NCI-H460 (cell line): ENCODE measurements around the gene ATP2C1. TPM values are rescaled to one million over a fixed set of nuclear protein-coding genes. Genes with fewer than 3 reads are reported as not detected.

ENCODE experiments used
- DNase-seq: peaks from one replicate; pipeline ENCODE4 v3.0.0-alpha.2; 2016; ENCODE audit warnings: low read depth; ENCODE audit errors: extremely low read depth
- total RNA-seq: library from RNA; depleted of rRNA; stranded (reverse); fragments of >200 nt; shearing (Covaris generic); gene quantifications from 2 replicates; pipeline ENCODE4 v1.2.3, GENCODE V29; 2014

Gene ATP2C1
- total RNA-seq, 1 experiment from 2014 or later, result 40.9 TPM

DNA sequence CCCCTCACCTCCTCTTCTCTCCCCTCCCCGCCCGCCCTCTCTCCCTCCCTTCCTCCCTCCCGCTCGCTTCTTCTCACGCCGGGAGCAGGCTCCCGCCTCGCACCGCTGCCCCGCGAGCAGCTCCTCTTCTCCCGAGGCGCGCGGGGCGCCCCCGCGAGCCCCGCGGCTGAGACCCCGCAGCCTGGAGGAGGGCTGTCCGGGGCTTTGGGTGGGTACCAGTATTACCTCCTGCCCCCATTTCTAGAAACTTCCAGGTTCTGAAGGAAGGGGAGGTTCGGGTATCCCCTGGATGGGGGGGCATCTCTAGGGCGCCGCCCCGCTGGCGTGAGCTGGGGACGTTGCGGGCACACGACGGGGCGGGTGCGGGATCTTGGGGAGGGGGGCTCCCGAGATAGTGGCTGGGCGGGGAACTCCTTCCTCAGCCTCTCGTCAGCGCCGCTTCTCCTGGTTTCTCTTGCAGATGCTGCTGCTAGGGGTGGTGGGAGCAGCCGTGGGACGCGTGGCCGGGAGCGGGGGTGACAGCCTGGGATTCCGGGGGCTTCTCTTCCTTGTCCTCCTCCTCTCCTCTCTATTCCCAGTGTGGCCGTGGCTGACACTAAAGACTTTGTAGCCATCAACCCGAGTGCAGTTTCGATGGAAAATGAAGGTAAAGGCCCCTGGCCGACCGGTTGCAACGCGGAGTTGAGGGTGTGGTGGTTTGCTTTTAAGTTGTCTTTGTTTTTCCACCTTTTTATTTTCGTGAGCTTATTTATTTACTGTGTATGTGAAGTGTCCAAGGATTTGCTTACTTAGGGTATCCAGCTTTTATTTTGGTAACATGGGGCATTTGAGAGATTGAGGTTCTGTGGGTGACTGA, 474 bp downstream of the ATP2C1 start:
- DNase-seq, result no peak

DNA sequence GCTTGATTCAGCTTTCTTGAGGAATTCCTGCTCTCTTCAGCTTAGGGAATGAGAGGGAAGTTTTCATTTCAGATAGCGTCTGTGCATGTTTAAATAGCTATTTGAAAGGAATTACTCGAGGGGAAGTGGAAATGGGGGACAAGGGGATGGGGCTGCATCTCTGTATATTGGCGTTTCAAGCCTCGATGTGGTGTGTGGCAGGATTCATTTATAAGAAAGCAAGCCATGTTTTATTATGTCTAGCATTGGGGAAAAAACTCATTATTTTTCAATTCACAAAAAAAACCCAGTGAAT, 1.0 kb downstream of the ATP2C1 start:
- no peak for DNase-seq

DNA sequence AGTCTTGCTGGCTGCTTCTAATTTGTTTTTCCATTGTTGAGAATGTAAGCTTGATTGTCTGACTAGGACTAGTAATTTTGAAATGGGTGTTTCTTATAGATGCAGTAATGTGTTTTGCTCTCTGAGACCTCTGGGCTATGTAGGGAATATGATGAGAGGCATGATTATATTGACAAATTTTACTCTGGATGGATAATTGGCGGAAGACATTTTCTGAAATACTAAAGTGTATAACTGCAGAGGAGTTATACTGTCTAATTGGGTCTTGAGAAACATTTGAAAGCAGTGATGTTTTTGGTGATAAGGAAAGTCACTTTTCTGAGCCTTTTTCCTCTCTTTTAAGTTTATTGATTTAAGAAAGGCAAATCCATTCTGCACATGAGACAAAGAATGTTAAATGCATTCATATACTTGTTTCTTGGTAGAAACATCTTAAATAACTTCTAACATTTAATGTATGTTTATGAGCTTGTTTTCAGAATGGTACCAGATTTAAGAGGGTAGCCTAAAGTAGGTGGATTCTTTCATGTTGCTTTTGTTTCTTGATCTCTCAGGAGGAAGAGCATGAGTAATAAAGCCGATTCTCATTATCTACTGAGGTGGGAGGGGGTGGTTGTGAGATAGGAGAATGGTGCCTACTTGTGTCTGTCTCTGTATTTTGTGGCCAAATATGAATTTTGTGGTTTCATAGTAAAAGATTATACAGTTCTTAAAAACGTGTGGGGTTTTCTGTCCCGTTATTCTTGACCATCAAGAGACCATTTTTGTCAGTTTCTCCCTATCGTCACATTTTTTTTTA, 2.0 kb downstream of the ATP2C1 start:
- DNase-seq, result no peak

DNA sequence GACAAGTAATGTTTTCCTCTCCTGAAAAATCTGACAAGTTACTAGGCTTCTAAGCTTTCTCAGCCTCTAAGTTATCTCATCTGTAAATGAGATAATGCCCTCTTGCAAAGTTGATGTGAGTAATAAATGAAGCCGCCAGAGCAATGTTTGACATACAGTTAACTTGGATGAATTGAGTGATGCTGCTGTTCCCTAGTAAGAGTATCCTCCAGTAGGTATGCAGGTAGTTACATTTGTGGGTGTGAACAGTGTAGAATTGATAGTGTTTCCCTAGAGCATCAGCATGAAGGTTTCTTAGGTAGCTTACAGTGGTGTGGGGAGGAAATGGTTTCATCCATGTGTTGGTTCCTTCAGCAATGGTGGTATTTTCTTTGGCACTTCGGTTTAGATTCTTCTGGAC, 3.4 kb downstream of the ATP2C1 start:
- no peak for DNase-seq

DNA sequence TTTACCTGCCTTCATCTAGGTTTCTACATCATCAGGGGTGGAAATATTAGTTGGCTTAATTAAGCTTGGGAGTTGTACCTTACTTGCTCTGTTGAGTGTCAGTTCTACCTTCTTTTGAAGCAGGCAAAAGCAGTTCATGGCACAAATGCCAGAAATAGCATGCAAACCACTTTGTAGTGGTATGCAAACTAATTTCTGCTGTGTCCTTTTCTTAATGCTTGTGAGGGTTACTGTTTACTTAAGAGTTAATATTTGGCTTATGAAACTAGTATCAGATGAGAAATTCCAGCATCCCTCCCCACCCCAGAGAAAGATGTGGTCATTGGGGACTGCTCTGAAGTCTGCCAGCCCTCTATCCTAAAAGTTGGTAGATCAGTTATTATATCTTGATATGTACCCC, 7.1 kb downstream of the ATP2C1 start:
- DNase-seq, result no peak

DNA sequence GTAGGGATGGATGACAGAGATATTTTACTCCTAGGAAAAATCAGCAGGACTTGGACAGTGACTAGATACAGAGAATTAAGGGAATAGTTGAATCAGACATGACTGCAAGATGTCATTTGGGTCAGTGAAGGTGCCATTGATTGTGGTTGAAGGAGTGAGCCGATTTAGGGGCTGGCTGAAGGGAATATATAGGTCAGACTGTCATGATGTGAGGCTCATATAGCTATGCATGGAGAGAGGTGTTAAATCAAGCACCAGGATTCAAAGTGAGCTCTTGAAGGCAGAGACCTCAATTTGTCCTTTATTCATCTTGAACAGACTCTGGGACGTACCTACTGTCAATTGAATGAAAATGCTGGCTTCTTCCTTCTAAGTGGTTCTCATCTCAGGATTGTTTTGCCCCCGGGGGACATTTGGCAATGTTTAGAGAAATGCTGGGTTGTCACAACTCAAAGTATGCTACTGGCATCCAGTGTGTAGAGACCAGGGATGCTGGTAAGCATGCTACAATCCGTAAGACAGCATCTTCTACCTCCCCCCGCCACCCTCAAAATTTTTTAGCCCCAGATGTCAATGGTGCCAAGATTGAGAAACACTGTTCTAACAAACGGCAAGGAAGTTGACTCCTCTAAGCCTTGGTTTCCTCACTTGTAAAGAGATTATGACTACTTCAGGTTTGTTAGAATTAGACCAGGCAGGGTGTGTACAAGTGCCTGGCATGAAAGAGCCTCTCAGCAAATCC, 7.8 kb downstream of the ATP2C1 start:
- DNase-seq, result no peak

DNA sequence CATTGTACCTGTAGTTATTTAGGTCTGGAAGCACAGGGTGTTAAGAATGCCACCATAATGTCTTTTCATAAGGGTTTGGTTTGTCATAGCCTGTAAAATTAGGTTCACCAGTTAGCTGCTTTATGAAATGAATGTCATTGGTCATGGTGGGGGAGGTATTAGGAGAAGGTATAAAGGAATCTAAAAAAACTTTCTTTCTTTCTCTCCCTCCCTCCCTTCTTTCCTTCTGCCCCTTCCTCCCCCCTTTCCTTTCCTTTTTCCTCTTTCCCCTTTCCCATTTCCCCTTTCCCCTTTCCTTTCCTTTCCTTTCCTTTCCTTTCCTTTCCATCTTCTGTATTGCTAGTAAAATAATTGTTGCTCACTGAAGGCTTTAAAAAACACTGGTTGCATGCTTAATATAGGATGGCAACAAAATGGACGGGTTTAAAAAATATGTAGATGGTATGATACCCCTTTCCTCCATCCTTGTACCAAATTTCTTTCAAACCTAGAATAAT, 9.6 kb downstream of the ATP2C1 start:
- no peak for DNase-seq

DNA sequence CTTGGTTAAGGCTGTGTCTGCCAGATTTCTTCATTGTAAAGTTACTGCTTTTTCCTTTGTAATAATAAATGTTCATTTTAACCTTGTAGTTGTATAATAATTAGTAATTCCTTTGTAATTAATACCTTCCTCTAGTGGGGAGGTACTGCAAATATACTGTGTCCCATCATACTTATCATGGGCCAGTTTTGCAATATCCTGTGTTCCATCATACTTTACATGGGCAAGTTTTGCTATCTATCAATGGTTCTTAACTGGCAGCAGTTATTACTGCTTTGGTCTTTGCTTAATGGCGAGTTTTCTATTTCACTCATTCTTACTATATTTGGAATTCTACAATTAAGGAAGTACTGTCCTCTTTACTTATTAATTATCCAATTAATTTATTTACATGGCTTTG, 10.6 kb downstream of the ATP2C1 start:
- DNase-seq, result no peak

DNA sequence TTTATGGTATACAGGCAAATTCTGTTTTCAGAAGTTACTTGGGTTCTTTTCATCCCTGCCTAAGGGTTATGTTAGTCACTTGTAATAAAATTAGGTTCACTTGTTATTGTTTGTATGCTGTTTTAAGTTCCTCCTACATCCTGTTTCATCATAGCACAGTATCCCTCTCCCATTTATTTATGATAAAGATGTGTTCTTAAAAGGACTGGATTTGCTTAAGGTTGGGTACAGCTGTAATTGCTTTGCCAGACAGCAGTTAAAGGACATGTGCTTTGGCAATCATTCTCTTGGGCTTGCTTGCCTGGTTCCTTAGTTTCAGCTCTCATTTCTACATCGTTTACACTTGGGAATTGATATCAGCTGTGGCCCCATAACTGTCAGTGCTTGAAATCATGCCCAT, 11.7 kb downstream of the ATP2C1 start:
- no peak for DNase-seq

DNA sequence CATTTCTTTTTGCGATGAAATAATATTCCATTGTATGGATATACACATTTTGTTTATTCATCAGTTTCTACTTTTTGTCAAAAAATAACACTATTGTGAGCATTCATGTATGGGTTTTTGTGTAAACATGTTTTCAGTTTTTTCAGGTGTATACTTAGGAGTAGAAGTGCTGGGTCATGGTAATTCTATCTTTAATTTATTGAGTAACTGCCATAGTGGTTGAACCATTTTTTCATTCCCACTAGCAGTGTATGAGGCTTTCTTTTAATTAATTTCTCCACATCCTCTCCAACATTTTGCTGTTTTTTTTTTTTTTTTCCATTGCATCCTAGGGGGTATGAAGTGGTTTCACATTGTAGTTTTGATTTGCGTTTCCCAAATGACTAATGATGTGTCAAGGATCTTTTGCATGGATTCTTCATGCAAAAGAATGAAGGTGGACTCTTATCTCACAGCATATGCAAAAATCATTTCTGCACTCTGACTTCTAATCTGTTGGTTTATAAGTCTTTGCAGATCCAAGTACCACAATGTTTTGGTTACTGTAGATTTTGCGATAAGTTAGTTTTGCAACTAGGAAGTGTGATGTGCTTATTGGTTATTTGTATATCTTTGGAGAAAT, 12.6 kb downstream of the ATP2C1 start:
- no peak for DNase-seq

DNA sequence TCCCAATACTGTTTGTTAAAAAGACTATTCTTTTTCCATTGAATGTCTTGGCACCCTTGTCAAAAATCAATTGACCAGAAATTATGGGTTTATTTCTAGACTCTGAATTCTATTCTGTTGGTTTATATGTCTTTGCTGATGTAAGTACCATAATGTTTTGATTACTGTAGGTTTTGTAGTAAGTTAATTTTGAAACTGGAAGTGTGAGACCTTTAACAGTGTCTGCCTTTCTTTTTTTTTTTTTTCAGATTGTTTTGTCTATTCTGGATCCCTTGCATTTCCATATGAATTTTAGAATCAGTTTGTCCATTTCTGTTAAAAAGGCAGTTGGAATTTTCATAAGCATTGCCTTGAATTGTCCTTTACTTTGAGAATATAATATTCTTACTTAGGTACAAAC, 13.6 kb downstream of the ATP2C1 start:
- no peak for DNase-seq

DNA sequence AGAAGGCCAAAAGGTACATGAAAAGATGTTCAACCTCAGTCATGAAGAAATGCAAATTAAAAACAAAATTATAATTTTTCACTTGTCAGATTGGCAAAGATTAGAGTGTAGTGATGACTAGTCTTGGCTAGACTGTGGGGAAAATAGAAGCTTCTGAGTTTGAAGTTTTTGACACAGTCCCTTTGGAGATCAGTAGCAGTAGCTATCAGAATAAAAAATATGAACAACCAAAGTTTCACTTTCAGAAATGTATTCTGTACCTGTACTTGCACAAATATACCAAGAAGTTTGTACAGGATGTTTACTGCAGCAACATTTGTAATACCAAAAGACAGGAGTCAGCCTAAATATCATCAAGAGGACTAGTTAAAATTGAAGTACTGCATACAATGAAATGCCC, 14.1 kb downstream of the ATP2C1 start:
- no peak for DNase-seq

DNA sequence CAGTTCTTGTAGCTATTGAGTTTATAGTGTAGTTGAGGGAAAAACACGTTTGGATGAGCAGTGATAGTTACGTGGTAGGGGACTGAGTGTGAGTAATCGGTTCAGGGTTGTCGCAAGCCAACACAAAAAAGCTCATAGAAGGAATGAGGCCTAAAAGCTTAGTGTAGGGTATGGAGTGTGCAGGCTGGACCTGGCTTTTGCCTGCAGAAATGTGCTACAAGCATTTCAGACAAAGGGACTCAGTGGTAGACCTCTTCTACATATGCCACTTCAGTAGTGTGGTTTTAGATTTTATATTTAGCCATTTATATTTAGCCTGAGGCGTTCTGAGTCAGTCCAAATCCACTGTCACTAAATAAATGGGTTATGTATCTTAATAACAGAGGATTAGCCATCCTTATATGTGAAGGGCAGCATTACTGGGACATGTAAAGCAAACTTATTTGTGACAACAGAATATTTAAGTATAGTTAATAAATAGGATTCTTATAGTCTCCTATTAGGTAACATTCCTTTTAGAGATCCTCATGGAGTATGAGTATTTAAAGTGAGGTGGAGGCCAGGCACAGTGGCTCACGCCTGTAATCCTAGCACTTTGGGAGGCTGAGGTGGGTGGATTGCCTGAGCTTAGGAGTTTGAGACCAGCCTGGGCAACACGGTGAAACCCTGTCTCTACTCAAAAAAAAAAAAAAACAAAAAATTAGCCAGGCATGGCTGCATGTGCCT, 21.8 kb downstream of the ATP2C1 start:
- DNase-seq, result no peak

DNA sequence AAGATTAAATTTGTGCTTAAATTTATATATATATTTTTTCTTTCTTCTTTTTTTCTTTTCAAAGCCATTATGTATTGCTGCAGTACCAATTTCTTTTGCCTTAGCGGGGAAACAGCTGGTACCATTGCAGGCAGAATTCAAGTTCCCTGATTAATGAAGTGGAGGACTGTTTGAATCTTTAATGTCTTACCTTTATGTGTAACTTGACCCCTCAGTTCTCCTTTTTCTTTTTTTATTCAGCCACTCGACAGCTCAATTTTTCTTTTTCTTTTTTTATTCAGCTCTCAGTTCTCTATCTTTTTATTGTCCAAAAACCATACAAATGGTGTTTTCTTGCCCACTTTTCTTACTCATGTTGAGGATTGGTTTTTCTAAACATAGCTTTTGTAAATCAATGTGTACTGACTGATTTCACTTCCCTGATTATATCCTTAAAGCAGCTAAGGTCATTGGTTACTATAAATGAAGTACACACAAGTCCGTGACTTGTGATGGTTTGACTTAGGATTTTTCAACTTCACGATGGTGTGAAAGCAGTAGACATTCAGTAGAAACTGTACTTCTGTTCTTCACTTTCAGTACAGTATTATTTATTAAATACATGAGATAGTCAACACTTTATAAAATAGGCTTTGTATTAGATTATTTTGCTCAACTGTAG, 22.8 kb downstream of the ATP2C1 start:
- no peak for DNase-seq

DNA sequence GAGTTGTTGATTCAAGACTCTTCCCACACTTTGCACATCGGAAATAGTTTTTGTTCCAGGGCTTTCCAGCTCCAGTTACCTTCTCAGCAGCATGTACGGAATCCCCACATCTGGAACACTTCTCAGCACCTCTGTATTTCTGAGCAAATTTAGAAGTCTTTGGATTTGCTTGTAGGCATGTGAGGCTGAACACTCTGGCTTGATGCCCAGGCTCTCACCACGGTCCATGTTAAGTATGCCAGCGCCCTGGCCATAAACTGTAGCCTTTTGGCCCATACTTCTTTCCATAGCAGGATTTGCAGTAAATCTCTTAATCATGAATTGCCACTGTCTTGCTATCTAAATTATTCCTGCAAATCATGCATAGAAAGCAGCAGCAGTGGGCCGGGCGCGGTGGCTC, 24.4 kb downstream of the ATP2C1 start:
- no peak for DNase-seq

DNA sequence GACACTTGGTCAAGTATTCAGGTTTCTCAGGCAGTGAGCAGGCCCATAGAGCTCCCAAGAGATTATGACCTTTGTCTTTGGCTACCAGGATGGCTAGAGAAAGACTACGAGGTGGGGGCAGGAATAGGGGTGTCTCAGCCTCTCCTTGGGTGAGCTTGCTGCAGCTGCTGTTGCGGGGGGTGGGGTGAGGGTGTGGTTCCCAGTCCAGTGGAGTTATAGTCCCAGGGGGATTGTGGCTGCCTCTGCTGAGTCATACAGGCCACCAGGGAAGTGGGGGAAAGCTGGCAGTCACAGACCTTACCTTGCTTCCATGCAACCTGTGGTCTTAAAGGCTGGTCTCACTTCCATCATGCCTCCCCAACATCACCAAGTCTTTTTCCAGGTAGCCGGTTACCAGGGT, 31.7 kb downstream of the ATP2C1 start:
- peak; percentile 33 for DNase-seq

DNA sequence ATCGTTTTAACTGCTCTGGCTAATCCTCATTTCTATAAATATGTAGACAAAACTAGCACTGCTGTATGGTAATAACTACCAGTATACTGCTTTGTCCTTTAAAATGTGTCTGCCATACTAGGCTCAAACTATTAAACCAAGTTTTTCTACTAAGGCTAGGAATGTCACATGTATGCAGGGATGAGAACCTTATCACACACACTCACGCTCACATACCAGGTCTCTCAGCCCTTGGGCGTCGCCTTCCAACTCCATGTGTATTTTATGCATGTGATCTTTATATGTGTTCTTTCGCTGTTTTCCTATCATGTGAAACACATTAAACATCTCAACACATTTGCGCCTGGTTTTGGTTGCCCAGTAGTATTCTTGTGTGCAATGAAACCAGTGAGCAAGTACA, 32.6 kb downstream of the ATP2C1 start:
- DNase-seq, result no peak

DNA sequence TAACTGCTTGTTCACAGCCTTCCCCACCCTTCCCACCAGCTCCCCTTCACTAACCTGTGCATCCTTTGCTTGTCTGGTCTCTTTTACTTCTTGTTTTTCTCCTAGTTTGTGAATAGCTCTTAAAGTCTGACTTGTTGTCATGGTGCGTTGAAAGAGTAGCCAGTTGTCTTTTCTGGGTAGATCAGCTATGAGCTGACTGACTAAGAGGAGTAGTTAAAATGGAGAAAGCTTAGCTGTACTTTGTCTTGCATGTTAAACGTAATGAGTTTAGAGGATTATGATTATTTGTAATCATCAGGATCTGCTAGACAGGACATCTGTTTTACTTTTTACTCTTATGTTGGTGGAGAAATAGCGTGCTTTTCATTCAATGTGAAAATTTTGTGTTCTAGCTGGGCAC, 35.9 kb downstream of the ATP2C1 start:
- DNase-seq, result no peak

DNA sequence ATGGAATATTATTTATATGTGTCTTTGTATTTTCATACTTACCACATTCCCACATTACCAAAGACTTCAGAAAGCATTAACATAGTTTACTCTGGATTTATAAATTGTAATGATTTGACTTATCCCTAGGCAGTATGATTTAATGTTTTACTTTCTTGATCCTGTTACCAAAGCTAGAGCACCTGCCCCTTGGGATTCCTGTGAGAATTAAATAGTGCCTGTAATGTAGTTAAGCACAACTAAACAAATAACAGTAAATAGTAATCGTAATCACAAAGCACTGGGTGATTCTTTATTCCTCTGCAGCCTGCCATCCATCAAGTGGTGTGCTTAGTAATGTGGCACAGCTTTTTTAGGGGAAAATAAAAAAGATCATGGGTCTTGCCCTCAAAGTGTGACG, 39.1 kb downstream of the ATP2C1 start:
- no peak for DNase-seq
